Smooth muscle cell (in vitro differentiated cells): Measurements from ENCODE around the gene OR8H3. TPM values are rescaled to one million over a fixed set of nuclear protein-coding genes. Genes with fewer than 3 reads are reported as not detected.

Experiments
- DNase-seq: peaks from one replicate; lab custom pipeline; 2025; ENCODE audit not compliant: unreplicated experiment; lab: John Stamatoyannopoulos, UW
- H2AFZ ChIP-seq: fragments of 200-600 bp; sonication (generic); 2 replicates; pipeline ENCODE4 v1.6.0; 2016; ENCODE audit warnings: antibody characterized with exemption, low read depth, mild to moderate bottlenecking
- H3F3A ChIP-seq: fragments of 200-600 bp; sonication (generic); 2 replicates; pipeline ENCODE4 v1.6.0; 2017; ENCODE audit warnings: antibody characterized with exemption, low read depth
- H3K27ac ChIP-seq: fragments of 200-600 bp; sonication (generic); 2 replicates; pipeline ENCODE4 v1.5.1; 2016; ENCODE audit warnings: low read depth, mild to moderate bottlenecking
- H3K27me3 ChIP-seq: fragments of 200-600 bp; sonication (generic); 2 replicates; pipeline ENCODE4 v1.6.1; 2016; ENCODE audit warnings: low read depth, mild to moderate bottlenecking
- H3K36me3 ChIP-seq: fragments of 200-600 bp; sonication (generic); 2 replicates; pipeline ENCODE4 v1.5.1; 2016; ENCODE audit warnings: low read depth
- H3K4me1 ChIP-seq: fragments of 200-600 bp; sonication (generic); 2 replicates; pipeline ENCODE4 v1.5.1; 2016; ENCODE audit warnings: low read depth
- H3K4me2 ChIP-seq: fragments of 200-600 bp; sonication (generic); 2 replicates; pipeline ENCODE4 v1.6.0; 2016; ENCODE audit warnings: mild to moderate bottlenecking
- H3K4me3 ChIP-seq: fragments of 200-600 bp; sonication (generic); 2 replicates; pipeline ENCODE4 v1.5.1; 2016; ENCODE audit warnings: mild to moderate bottlenecking
- H3K79me2 ChIP-seq: fragments of 200-600 bp; sonication (generic); 2 replicates; pipeline ENCODE4 v1.6.0; 2016; ENCODE audit warnings: low read depth, mild to moderate bottlenecking
- H3K9ac ChIP-seq: fragments of 200-600 bp; sonication (generic); 2 replicates; pipeline ENCODE4 v1.6.0; 2016; ENCODE audit warnings: low read depth
- H3K9me3 ChIP-seq: fragments of 200-600 bp; sonication (generic); replicated peaks from 2 replicates; pipeline ENCODE4 v1.5.1; 2016; ENCODE audit warnings: low read depth
- H4K20me1 ChIP-seq: fragments of 200-600 bp; sonication (generic); 2 replicates; pipeline ENCODE4 v1.6.0; 2016; ENCODE audit warnings: low read depth
- CTCF ChIP-seq: fragments of 200-600 bp; sonication (generic); IDR thresholded peaks from 2 replicates; pipeline ENCODE4 v1.5.1; 2017; ENCODE audit warnings: borderline replicate concordance, mild to moderate bottlenecking, antibody characterized with exemption; ENCODE audit not compliant: insufficient read depth, poor library complexity, severe bottlenecking
- WGBS: methylation state at CpG from one replicate; pipeline ENCODE4 v1.1.7; 2016; ENCODE audit warnings: low lambda C conversion rate; 5-methylcytosine and 5-hydroxymethylcytosine counted together
- polyA plus RNA-seq: library from polyadenylated mRNA; unstranded; fragments of >200 nt; fragmentation: Nextera tagmentation; extraction: Ambion mirVana; gene quantifications from 2 replicates; pipeline ENCODE4 v1.2.1, GENCODE V29; 2016
- small RNA-seq: library from RNA; depleted of rRNA; stranded (forward); fragments of <200 nt; gene quantifications from one replicate; pipeline ENCODE3, GENCODE V24; 2014
- total RNA-seq: library from RNA; depleted of rRNA; stranded (reverse); fragments of >200 nt; gene quantifications from 2 replicates; pipeline ENCODE4 v1.2.3, GENCODE V29; 2014

OR8H3 gene
- total and polyA plus RNA-seq, 2 experiments from 2014 or later: not detected

GRCh38 chr11:56160217-56160616 lies 38.0 kb downstream of the OR8H3 start, which contains the start of gene OR8K5:
Gene OR8K5, minus strand, starts transcription at chr11:56160317. Its CDS starts 0 bp downstream, at chr11:56160317.
- H3K4me2 ChIP-seq: no peak within 1 kb of the TSS
- H3K27ac ChIP-seq: no peak within 1 kb of the TSS
- no peaks in the 10 kb centered on the region for H3K36me3 ChIP-seq
- no peaks in the 10 kb centered on the region for H3K27me3 ChIP-seq
- no peak within 1 kb of the TSS for H3K9ac ChIP-seq
- TF ChIP-seq CTCF: no peak
- H2AFZ ChIP-seq: no peak within 1 kb of the TSS
- no peak for DNase-seq
- H3F3A ChIP-seq: no peaks in the 10 kb centered on the region
- no peak within 1 kb of the TSS for H3K4me3 ChIP-seq
- no peaks in the 10 kb centered on the region for H3K79me2 ChIP-seq
- no peaks in the 10 kb centered on the region for H3K9me3 ChIP-seq
- no peaks in the 10 kb centered on the region for H4K20me1 ChIP-seq
- WGBS: 89% methylated on average over 3 of the region's 3 CpGs
- no peaks in the 10 kb centered on the region for H3K4me1 ChIP-seq

DNA sequence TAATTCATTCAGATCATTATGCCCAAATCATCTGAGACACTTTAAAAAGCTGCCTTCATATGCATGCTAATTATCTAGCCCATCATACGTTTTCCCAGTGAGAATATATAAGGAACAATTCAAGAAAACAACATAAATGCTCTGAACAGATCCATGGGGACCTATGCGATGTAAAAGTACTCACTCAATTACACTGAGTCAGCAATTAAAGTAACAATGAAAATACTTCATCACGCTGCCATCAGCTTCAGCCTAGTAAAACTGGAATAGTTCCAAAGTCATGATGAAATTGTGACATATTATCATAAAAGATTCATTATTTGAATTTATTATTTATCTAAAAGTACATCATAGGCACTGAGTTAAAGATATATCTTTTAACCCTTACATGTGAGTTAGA lies 41.6 kb downstream of the OR8H3 start:
- no peak overlapping the region for H3K4me2 ChIP-seq
- no peaks in the 10 kb centered on the region for H3F3A ChIP-seq
- H3K79me2 ChIP-seq: no peaks in the 10 kb centered on the region
- no peaks in the 10 kb centered on the region for H4K20me1 ChIP-seq
- H3K9ac ChIP-seq: no peak overlapping the region
- no peaks in the 10 kb centered on the region for H3K4me1 ChIP-seq
- H3K27me3 ChIP-seq: no peaks in the 10 kb centered on the region
- H3K9me3 ChIP-seq: no peaks in the 10 kb centered on the region
- no peak overlapping the region for H3K27ac ChIP-seq
- no peaks in the 10 kb centered on the region for H3K36me3 ChIP-seq
- no peak for DNase-seq
- 77% methylated on average over 3 of the region's 3 CpGs for WGBS
- H2AFZ ChIP-seq: no peak overlapping the region
- no peak for TF ChIP-seq CTCF
- no peak overlapping the region for H3K4me3 ChIP-seq

- Histone ChIP-seq H3K4me1 (no peaks in the 10 kb centered on the region), H3K4me3 (no peak overlapping the region), H3K27me3 (no peaks in the 10 kb centered on the region), H3K36me3 (no peaks in the 10 kb centered on the region), H3K9ac (no peak overlapping the region), H3K79me2 (no peaks in the 10 kb centered on the region), H3K9me3 (no peaks in the 10 kb centered on the region), H3F3A (no peaks in the 10 kb centered on the region), H3K4me2 (no peak overlapping the region), H2AFZ (no peak overlapping the region), H4K20me1 (no peaks in the 10 kb centered on the region), H3K27ac (no peak overlapping the region)
- TF ChIP-seq CTCF: no peak
- no peak for DNase-seq
- 88% methylated on average over 3 of the region's 3 CpGs for WGBS
These were observed 50.2 kb downstream of the OR8H3 start for GRCh38 chr11:56172256-56172830.

Small RNAs within 50 kb of the gene (small RNA-seq; reads per million reads assigned to genes)
- not detected for gene OR8I4P

Other genes starting within 250 kb of the OR8H3 start
- not detected in 2 replicates for gene TRIM51, start 239.1 kb upstream of the OR8H3 start, total RNA-seq
- gene TRIM51, start 239.1 kb upstream of the OR8H3 start, polyA plus RNA-seq: not detected in 2 replicates
- not detected in 2 replicates for gene OR5W2, start 207.8 kb upstream of the OR8H3 start, total RNA-seq
- gene OR5W2, start 207.8 kb upstream of the OR8H3 start, polyA plus RNA-seq: not detected in 2 replicates
- gene OR5I1, start 186.0 kb upstream of the OR8H3 start, total RNA-seq: not detected in 2 replicates
- not detected in 2 replicates for gene OR5I1, start 186.0 kb upstream of the OR8H3 start, polyA plus RNA-seq
- gene OR10AG1, start 152.4 kb upstream of the OR8H3 start, total RNA-seq: not detected in 2 replicates
- gene OR10AG1, start 152.4 kb upstream of the OR8H3 start, polyA plus RNA-seq: not detected in 2 replicates
- not detected in 2 replicates for gene OR5F1, start 127.7 kb upstream of the OR8H3 start, total RNA-seq
- not detected in 2 replicates for gene OR5F1, start 127.7 kb upstream of the OR8H3 start, polyA plus RNA-seq
- not detected in 2 replicates for gene OR5AS1, start 94.7 kb upstream of the OR8H3 start, total RNA-seq
- not detected in 2 replicates for gene OR5AS1, start 94.7 kb upstream of the OR8H3 start, polyA plus RNA-seq
- not detected in 2 replicates for gene OR8I2, start 29.1 kb upstream of the OR8H3 start, total RNA-seq
- not detected in 2 replicates for gene OR8I2, start 29.1 kb upstream of the OR8H3 start, polyA plus RNA-seq
- not detected in 2 replicates for gene OR8H2, start 18.7 kb upstream of the OR8H3 start, total RNA-seq
- not detected in 2 replicates for gene OR8H2, start 18.7 kb upstream of the OR8H3 start, polyA plus RNA-seq
- gene OR8J3, start 17.8 kb downstream of the OR8H3 start, total RNA-seq: not detected in 2 replicates
- not detected in 2 replicates for gene OR8J3, start 17.8 kb downstream of the OR8H3 start, polyA plus RNA-seq
- not detected in 2 replicates for gene OR8K5, start 37.9 kb downstream of the OR8H3 start, total RNA-seq
- gene OR8K5, start 37.9 kb downstream of the OR8H3 start, polyA plus RNA-seq: not detected in 2 replicates
- gene OR5J2, start 54.2 kb downstream of the OR8H3 start, total RNA-seq: not detected in 2 replicates
- not detected in 2 replicates for gene OR5J2, start 54.2 kb downstream of the OR8H3 start, polyA plus RNA-seq
- not detected in 2 replicates for gene OR5T2, start 111.9 kb downstream of the OR8H3 start, total RNA-seq
- not detected in 2 replicates for gene OR5T2, start 111.9 kb downstream of the OR8H3 start, polyA plus RNA-seq
- gene OR5T3, start 129.9 kb downstream of the OR8H3 start, total RNA-seq: not detected in 2 replicates
- gene OR5T3, start 129.9 kb downstream of the OR8H3 start, polyA plus RNA-seq: not detected in 2 replicates
- gene OR5T1, start 151.8 kb downstream of the OR8H3 start, total RNA-seq: not detected in 2 replicates
- gene OR5T1, start 151.8 kb downstream of the OR8H3 start, polyA plus RNA-seq: not detected in 2 replicates
- gene OR8H1, start 169.9 kb downstream of the OR8H3 start, total RNA-seq: not detected in 2 replicates
- not detected in 2 replicates for gene OR8H1, start 169.9 kb downstream of the OR8H3 start, polyA plus RNA-seq
- gene OR8K3, start 192.8 kb downstream of the OR8H3 start, total RNA-seq: not detected in 2 replicates
- not detected in 2 replicates for gene OR8K3, start 192.8 kb downstream of the OR8H3 start, polyA plus RNA-seq
- not detected in 2 replicates for gene OR8K1, start 223.7 kb downstream of the OR8H3 start, total RNA-seq
- not detected in 2 replicates for gene OR8K1, start 223.7 kb downstream of the OR8H3 start, polyA plus RNA-seq
- not detected in 2 replicates for gene OR8J1, start 231.9 kb downstream of the OR8H3 start, total RNA-seq
- not detected in 2 replicates for gene OR8J1, start 231.9 kb downstream of the OR8H3 start, polyA plus RNA-seq